Parathyroid adenoma (tissue), 2 donors: ENCODE results near the gene ATXN7L3.

Experiments
- H2AFZ ChIP-seq: fragments of 300-600 bp; sonication (generic); one replicate; pipeline ENCODE4 v1.7.0; 2017; ENCODE audit warnings: antibody characterized with exemption, mild to moderate bottlenecking
- H3K27ac ChIP-seq: fragments of 300-600 bp; sonication (generic); one replicate; pipeline ENCODE4 v1.7.0; 2017
- H3K27me3 ChIP-seq: fragments of 300-600 bp; sonication (generic); one replicate; pipeline ENCODE4 v1.7.0; 2017; ENCODE audit warnings: low read length; ENCODE audit not compliant: control insufficient read depth, insufficient read depth
- H3K36me3 ChIP-seq: fragments of 300-600 bp; sonication (generic); one replicate; pipeline ENCODE4 v1.7.0; 2017; ENCODE audit warnings: low read length; ENCODE audit not compliant: control insufficient read depth, insufficient read depth
- H3K4me1 ChIP-seq: fragments of 300-600 bp; sonication (generic); one replicate; pipeline ENCODE4 v1.7.0; 2017; ENCODE audit warnings: control low read depth
- H3K4me2 ChIP-seq: fragments of 300-600 bp; sonication (generic); one replicate; pipeline ENCODE4 v1.7.0; 2017; ENCODE audit warnings: low read length
- H3K4me3 ChIP-seq: fragments of 300-600 bp; sonication (generic); one replicate; pipeline ENCODE4 v1.7.0; 2017; ENCODE audit warnings: low read depth, low read length
- H3K79me2 ChIP-seq: fragments of 300-600 bp; sonication (generic); one replicate; pipeline ENCODE4 v1.7.0; 2017; ENCODE audit warnings: control low read depth
- H3K9ac ChIP-seq: fragments of 300-600 bp; sonication (generic); one replicate; pipeline ENCODE4 v1.7.0; 2017; ENCODE audit warnings: mild to moderate bottlenecking
- H3K9me3 ChIP-seq: fragments of 300-600 bp; sonication (generic); one replicate; pipeline ENCODE4 v1.7.0; 2017; ENCODE audit warnings: low read length; ENCODE audit not compliant: control insufficient read depth
- TF ChIP-seq, protein P1 (sequence below): fragments of 300-600 bp; sonication (generic); IDR thresholded peaks from one replicate; pipeline ENCODE4 v1.7.0; 2017; ENCODE audit warnings: antibody characterized with exemption, mild to moderate bottlenecking
- donor health status: primary hyperparathyroidism.

The ATXN7L3 gene

DNA sequence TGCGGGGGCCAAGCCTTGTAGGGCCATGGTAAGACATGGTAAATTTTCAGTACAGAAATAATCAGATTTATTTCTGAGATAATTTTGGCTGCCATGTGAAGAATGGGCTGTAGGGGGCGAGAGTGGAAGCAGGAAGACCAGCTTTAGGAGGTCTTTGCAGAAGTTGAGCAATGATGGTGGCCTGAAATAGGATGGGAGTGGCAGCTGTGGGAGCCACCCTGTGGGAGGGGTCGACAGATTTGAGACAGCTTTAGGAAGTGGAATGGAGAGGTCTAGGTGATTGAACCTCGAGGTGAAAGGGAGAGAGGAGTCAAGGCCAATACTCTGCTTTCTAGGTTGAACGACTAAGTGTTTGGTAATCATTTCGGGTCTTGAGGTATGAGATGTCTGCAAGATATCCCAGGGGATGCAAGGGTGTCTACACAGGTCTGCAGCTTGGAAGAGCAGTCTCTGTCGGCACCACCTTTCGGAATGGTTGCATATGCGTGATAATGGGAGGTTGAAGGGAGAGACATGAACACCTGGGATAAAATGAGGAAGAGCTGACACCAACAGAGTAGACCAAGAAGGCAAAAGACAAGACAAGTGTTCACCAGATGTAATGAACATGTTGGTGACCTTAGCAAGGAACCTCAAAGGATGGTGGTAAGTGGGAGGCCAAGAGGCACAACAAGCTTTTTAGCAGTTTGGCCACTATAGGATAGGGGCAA lies 4.2 kb upstream of the ATXN7L3 start:
- H3K4me1 ChIP-seq, result peaks cover 11% of the 10 kb centered on the region
- H3K27ac ChIP-seq, result no peak overlapping the region
- H3K9me3 ChIP-seq, result no peaks in the 10 kb centered on the region
- H3K4me3 ChIP-seq, result no peak overlapping the region
- H3K36me3 ChIP-seq, result no peaks in the 10 kb centered on the region
- H3K79me2 ChIP-seq, result no peaks in the 10 kb centered on the region
- no peak overlapping the region for H2AFZ ChIP-seq
- TF ChIP-seq, protein P1, sequence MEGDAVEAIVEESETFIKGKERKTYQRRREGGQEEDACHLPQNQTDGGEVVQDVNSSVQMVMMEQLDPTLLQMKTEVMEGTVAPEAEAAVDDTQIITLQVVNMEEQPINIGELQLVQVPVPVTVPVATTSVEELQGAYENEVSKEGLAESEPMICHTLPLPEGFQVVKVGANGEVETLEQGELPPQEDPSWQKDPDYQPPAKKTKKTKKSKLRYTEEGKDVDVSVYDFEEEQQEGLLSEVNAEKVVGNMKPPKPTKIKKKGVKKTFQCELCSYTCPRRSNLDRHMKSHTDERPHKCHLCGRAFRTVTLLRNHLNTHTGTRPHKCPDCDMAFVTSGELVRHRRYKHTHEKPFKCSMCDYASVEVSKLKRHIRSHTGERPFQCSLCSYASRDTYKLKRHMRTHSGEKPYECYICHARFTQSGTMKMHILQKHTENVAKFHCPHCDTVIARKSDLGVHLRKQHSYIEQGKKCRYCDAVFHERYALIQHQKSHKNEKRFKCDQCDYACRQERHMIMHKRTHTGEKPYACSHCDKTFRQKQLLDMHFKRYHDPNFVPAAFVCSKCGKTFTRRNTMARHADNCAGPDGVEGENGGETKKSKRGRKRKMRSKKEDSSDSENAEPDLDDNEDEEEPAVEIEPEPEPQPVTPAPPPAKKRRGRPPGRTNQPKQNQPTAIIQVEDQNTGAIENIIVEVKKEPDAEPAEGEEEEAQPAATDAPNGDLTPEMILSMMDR, result peak; percentile 71
- no peak overlapping the region for H3K9ac ChIP-seq
- H3K4me2 ChIP-seq, result no peak overlapping the region
- H3K27me3 ChIP-seq, result no peaks in the 10 kb centered on the region

- Histone ChIP-seq H3K27me3 (no peaks in the 10 kb centered on the region), H3K9me3 (no peaks in the 10 kb centered on the region), H3K27ac (no peak overlapping the region), H3K4me3 (no peak overlapping the region), H3K4me1 (peaks cover 11% of the 10 kb centered on the region), H2AFZ (no peak overlapping the region), H3K79me2 (no peaks in the 10 kb centered on the region), H3K36me3 (no peaks in the 10 kb centered on the region), H3K9ac (no peak overlapping the region), H3K4me2 (no peak overlapping the region)
- TF ChIP-seq, protein P1, result no peak
Measured at GRCh38 chr17:44202756-44203155, 3.1 kb upstream of the ATXN7L3 start.

DNA sequence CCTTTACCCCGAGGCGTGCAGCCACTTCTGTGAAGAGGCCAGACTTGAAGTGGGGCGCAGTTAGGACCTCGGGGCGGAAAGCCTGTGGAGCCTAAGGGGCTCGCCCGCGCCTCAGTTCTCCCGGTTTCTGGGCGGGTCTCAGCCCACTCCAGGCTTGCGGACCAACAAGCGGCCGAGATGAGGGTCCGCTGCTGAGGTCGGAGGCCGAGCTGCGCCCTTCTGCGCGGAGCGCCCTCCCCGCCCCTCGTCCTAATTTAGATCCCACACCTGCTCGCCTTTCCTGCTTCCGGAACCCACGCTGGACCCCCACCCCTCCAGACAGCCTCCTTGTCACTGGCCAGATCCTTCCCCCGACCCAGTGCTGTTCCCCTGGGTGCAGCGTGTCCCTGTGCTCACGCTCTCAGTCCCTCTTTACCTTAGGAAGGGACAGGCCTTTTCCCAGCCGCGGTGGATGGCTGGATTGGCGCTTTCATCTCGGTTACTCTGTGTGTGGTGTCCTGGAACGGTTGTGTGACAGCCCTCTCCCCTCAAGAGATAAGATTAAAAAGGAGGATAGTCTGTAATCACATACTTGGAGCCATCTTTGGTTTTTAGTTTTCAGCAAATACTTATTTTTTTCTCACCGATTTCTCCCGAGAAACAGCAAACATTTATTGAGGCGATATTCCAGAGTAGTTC lies 933 bp upstream of the ATXN7L3 start:
- Histone ChIP-seq H3K4me2 (peak overlapping the region; percentile 99), H3K27ac (peak overlapping the region; percentile 90), H3K4me1 (peaks cover 11% of the 10 kb centered on the region), H2AFZ (peak overlapping the region; percentile 98), H3K79me2 (no peaks in the 10 kb centered on the region), H3K27me3 (no peaks in the 10 kb centered on the region), H3K9ac (peak overlapping the region; percentile 94), H3K4me3 (peak overlapping the region; percentile 85), H3K9me3 (no peaks in the 10 kb centered on the region), H3K36me3 (no peaks in the 10 kb centered on the region)
- TF ChIP-seq, protein P1, result no peak

DNA sequence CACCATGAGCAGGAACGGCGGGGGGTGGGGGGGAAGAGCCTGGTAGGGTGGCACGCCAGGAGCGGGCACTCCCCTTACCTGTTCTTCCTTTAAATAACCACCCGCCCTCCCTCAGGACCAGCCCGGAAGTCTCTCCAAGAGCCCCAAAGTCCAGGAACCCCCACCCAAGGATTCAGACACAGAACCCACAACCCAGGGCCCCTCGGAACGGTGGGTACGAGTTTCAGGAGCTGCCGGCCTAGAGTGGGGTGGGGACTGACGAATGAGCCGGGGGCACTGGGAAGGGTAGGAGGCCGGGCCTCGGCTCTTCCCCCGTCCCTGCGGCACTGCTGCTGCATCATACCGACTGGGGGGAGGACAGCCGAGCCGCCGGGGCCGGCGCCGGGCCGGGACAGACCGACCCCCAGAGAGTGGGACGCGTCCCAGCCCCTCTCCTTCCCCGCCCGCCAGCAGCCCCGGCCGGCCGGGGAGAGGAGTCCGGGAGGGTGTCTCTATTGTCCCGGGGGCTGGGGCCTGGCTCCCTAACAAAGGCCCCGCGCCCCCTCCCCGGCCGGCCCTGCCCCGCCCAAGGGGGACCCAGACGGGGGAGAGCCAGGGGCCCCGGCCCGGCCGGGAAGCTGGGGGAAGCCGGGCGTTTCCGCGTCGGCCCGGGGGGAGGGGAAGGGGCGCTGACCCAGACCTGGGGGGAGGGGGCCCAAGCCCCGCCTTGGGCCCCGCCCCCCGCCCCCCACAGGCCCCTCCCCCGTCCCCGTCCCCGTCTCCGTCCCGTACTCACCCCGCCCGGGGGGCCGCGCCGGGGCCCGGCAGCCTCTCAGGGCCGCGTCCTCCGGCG lies 747 bp downstream of the ATXN7L3 start:
- Histone ChIP-seq H3K4me3 (peak overlapping the region; percentile 69), H3K79me2 (no peaks in the 10 kb centered on the region), H3K9me3 (no peaks in the 10 kb centered on the region), H3K36me3 (no peaks in the 10 kb centered on the region), H3K9ac (peak overlapping the region; percentile 72), H3K4me2 (peak overlapping the region; percentile 89), H3K27ac (peak overlapping the region; percentile 82), H3K27me3 (no peaks in the 10 kb centered on the region), H2AFZ (peak overlapping the region; percentile 39), H3K4me1 (peaks cover 11% of the 10 kb centered on the region)
- TF ChIP-seq, protein P1, result no peak
